HepG2 (cell line): ENCODE data around the gene AMZ1. TPM values are rescaled to one million over a fixed set of nuclear protein-coding genes. Genes with fewer than 3 reads are reported as not detected.

Experiments used
- IKZF4 ChIP-seq: sonication (generic); formaldehyde crosslinking; IDR thresholded peaks from 2 replicates; pipeline ENCODE4 v1.5.1; 2020; ENCODE audit warnings: borderline replicate concordance, mild to moderate bottlenecking, low read depth, missing genetic modification reagents; ENCODE audit errors: not compliant biosample characterization
- IRF2 ChIP-seq: IDR thresholded peaks from 2 replicates; pipeline ENCODE4 v1.6.1; 2018; ENCODE audit warnings: missing genetic modification reagents, missing compliant biosample characterization
- KDM1A ChIP-seq: IDR thresholded peaks from 2 replicates; pipeline ENCODE4 v1.6.1; 2016; ENCODE audit warnings: missing compliant biosample characterization
- NBN ChIP-seq: fragments of 450-650 bp; conservative IDR thresholded peaks from 2 replicates; pipeline ENCODE4 v1.6.1; 2017
- NFE2 ChIP-seq: sonication (generic); formaldehyde crosslinking; IDR thresholded peaks from 2 replicates; pipeline ENCODE4 v1.4.0; 2020; ENCODE audit warnings: missing genetic modification reagents
- PHF5A ChIP-seq: IDR thresholded peaks from one replicate; pipeline ENCODE4 v1.6.1; 2018; ENCODE audit warnings: low read depth, missing genetic modification reagents; ENCODE audit not compliant: unreplicated experiment
- RBM22 ChIP-seq: fragments of 200-400 bp; formaldehyde crosslinking; optimal IDR thresholded peaks from 2 replicates; pipeline ENCODE3; 2017; ENCODE audit warnings: mild to moderate bottlenecking, low read length, moderate library complexity
- RORA ChIP-seq: sonication (generic); formaldehyde crosslinking; IDR thresholded peaks from 2 replicates; pipeline ENCODE4 v1.5.0; 2020; ENCODE audit warnings: mild to moderate bottlenecking, missing genetic modification reagents, moderate library complexity
- SMC3 ChIP-seq: IDR thresholded peaks from 2 replicates; pipeline ENCODE4 v1.6.1; 2011; ENCODE audit warnings: low read length, improper control_type of control experiment
- STAT5B ChIP-seq: sonication (generic); formaldehyde crosslinking; IDR thresholded peaks from 2 replicates; pipeline ENCODE4 v1.4.0; 2020; ENCODE audit warnings: missing genetic modification reagents
- TAF1 ChIP-seq: sonication (generic); formaldehyde crosslinking; IDR thresholded peaks from 2 replicates; pipeline ENCODE4 v1.4.0; 2020; ENCODE audit warnings: missing genetic modification reagents
- THRA ChIP-seq: sonication (generic); formaldehyde crosslinking; IDR thresholded peaks from 2 replicates; pipeline ENCODE4 v1.4.0; 2020; ENCODE audit warnings: missing genetic modification reagents, borderline replicate concordance
- ZBTB33 ChIP-seq: sonication (generic); formaldehyde crosslinking; IDR thresholded peaks from 2 replicates; pipeline ENCODE4 v1.4.0; 2020; ENCODE audit warnings: missing genetic modification reagents
- ZNF20 ChIP-seq: sonication (generic); formaldehyde crosslinking; IDR thresholded peaks from 2 replicates; pipeline ENCODE4 v1.4.0; 2020; ENCODE audit warnings: mild to moderate bottlenecking, moderate library complexity, missing genetic modification reagents
- ZNF225 ChIP-seq: sonication (generic); formaldehyde crosslinking; IDR thresholded peaks from 2 replicates; pipeline ENCODE4 v1.4.0; 2020; ENCODE audit warnings: mild to moderate bottlenecking, missing genetic modification reagents
- ZNF235 ChIP-seq: sonication (generic); formaldehyde crosslinking; IDR thresholded peaks from 2 replicates; pipeline ENCODE4 v1.8.1; 2023; ENCODE audit warnings: mild to moderate bottlenecking, missing genetic modification reagents, borderline replicate concordance
- ZNF282 ChIP-seq: fragments of 450-650 bp; IDR thresholded peaks from 2 replicates; pipeline ENCODE4 v1.6.1; 2018; ENCODE audit not compliant: partially characterized antibody
- ZNF33B ChIP-seq: sonication (generic); formaldehyde crosslinking; IDR thresholded peaks from 2 replicates; pipeline ENCODE4 v1.5.1; 2020; ENCODE audit warnings: mild to moderate bottlenecking, missing genetic modification reagents
- ZNF547 ChIP-seq: sonication (generic); formaldehyde crosslinking; IDR thresholded peaks from 2 replicates; pipeline ENCODE4 v1.5.1; 2020; ENCODE audit warnings: mild to moderate bottlenecking, missing genetic modification reagents
- ZNF572 ChIP-seq: sonication (generic); formaldehyde crosslinking; IDR thresholded peaks from 2 replicates; pipeline ENCODE4 v1.5.1; 2020; ENCODE audit warnings: mild to moderate bottlenecking, missing genetic modification reagents
- ZNF75D ChIP-seq: sonication (generic); formaldehyde crosslinking; IDR thresholded peaks from 2 replicates; pipeline ENCODE4 v1.8.1; 2023; ENCODE audit warnings: missing genetic modification reagents, mild to moderate bottlenecking, borderline replicate concordance
- ZNF788 ChIP-seq: sonication (generic); formaldehyde crosslinking; IDR thresholded peaks from 2 replicates; pipeline ENCODE4 v1.5.0; 2020; ENCODE audit warnings: mild to moderate bottlenecking, missing genetic modification reagents, borderline replicate concordance
- ZNF879 ChIP-seq: sonication (generic); formaldehyde crosslinking; IDR thresholded peaks from 2 replicates; pipeline ENCODE4 v1.8.1; 2023; ENCODE audit warnings: missing genetic modification reagents
- polyA plus RNA-seq, 8 experiments: library from polyadenylated mRNA; depleted of rRNA in 3 of 8; stranded (reverse) in 7 of 8; unstranded in 1 of 8; fragments of >200 nt; fragmentation: Illumina TruSeq in 4 of 8; extraction: Trizol in 4 of 8; gene quantifications; 2 replicates each; pipeline versions ENCODE4 v1.2.1 to v1.2.3, GENCODE V29; 2011 to 2016; ENCODE audit warnings: low read depth in 4 of 8, missing spikeins in 1 of 8, mixed read lengths in 1 of 8; ENCODE audit not compliant: insufficient read depth in 1 of 8
- total RNA-seq, 5 experiments: library from RNA; depleted of rRNA; stranded (reverse); fragments of >200 nt; fragmentation: Illumina TruSeq; extraction: Trizol; gene quantifications; 2 replicates each; pipeline ENCODE4 v1.2.3, GENCODE V29; 2016; ENCODE audit warnings: low read depth in 1 of 5
- TF ChIP-seq, protein P1 (sequence below): sonication (generic); formaldehyde crosslinking; IDR thresholded peaks from 2 replicates; pipeline ENCODE4 v1.4.0; 2020; ENCODE audit warnings: missing genetic modification reagents
- TF ChIP-seq, protein P2 (sequence below): sonication (generic); formaldehyde crosslinking; IDR thresholded peaks from 2 replicates; pipeline ENCODE4 v1.4.0; 2020; ENCODE audit warnings: missing genetic modification reagents

AMZ1 gene
- total and polyA plus RNA-seq, 2 of the 13 experiments (the other 11 are each of a cell fraction or from before 2014, with no cell fraction given): 0.03 TPM; not detected in 1

- no peak for TF ChIP-seq ZNF75D (CRISPR knock-in tag)
- no peak for TF ChIP-seq RBM22
- peak; percentile 97 for TF ChIP-seq ZBTB33 (CRISPR knock-in tag)
- TF ChIP-seq SMC3: no peak
- TF ChIP-seq ZNF282: no peak
- TF ChIP-seq IRF2 (CRISPR knock-in tag): peak; percentile 82
- TF ChIP-seq ZNF235 (CRISPR knock-in tag): peak; percentile 87; the same call in 1 of the 2 replicates
- no peak; the same call in 1 of the 2 replicates for TF ChIP-seq ZNF547 (CRISPR knock-in tag)
- TF ChIP-seq, protein P1, sequence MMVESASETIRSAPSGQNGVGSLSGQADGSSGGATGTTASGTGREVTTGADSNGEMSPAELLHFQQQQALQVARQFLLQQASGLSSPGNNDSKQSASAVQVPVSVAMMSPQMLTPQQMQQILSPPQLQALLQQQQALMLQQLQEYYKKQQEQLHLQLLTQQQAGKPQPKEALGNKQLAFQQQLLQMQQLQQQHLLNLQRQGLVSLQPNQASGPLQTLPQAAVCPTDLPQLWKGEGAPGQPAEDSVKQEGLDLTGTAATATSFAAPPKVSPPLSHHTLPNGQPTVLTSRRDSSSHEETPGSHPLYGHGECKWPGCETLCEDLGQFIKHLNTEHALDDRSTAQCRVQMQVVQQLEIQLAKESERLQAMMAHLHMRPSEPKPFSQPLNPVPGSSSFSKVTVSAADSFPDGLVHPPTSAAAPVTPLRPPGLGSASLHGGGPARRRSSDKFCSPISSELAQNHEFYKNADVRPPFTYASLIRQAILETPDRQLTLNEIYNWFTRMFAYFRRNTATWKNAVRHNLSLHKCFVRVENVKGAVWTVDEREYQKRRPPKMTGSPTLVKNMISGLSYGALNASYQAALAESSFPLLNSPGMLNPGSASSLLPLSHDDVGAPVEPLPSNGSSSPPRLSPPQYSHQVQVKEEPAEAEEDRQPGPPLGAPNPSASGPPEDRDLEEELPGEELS (CRISPR knock-in tag): peak; percentile 66
- no peak; the same call in 1 of the 2 replicates for TF ChIP-seq TAF1 (CRISPR knock-in tag)
- TF ChIP-seq ZNF20: no peak
- TF ChIP-seq ZNF788 (CRISPR knock-in tag): peak; percentile 89; the same call in 1 of the 2 replicates
- TF ChIP-seq KDM1A (CRISPR knock-in tag): 0 out of 2 replicates have a peak, but pooled peaks have one; percentile 18
- TF ChIP-seq STAT5B (CRISPR knock-in tag): no peak
- no peak; the same call in 1 of the 2 replicates for TF ChIP-seq ZNF572 (CRISPR knock-in tag)
- TF ChIP-seq THRA (CRISPR knock-in tag): peak; percentile 56; the same call in 1 of the 2 replicates
- no peak for TF ChIP-seq ZNF879 (CRISPR knock-in tag)
- no peak for TF ChIP-seq PHF5A
- peak; percentile 64; the same call in 1 of the 2 replicates for TF ChIP-seq ZNF33B (CRISPR knock-in tag)
- TF ChIP-seq, protein P2, sequence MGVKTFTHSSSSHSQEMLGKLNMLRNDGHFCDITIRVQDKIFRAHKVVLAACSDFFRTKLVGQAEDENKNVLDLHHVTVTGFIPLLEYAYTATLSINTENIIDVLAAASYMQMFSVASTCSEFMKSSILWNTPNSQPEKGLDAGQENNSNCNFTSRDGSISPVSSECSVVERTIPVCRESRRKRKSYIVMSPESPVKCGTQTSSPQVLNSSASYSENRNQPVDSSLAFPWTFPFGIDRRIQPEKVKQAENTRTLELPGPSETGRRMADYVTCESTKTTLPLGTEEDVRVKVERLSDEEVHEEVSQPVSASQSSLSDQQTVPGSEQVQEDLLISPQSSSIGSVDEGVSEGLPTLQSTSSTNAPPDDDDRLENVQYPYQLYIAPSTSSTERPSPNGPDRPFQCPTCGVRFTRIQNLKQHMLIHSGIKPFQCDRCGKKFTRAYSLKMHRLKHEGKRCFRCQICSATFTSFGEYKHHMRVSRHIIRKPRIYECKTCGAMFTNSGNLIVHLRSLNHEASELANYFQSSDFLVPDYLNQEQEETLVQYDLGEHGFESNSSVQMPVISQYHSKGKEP (CRISPR knock-in tag): no peak
- no peak for TF ChIP-seq RORA (CRISPR knock-in tag)
- TF ChIP-seq IKZF4 (CRISPR knock-in tag): peak; percentile 85
- TF ChIP-seq NFE2: no peak
- no peak for TF ChIP-seq NBN
- no peak for TF ChIP-seq ZNF225
Measured at GRCh38 chr7:2638224-2638991, 49.6 kb upstream of the AMZ1 start (continued).
